OCI-LY1 (cell line): Measurements from ENCODE around the gene AP5S1.

Source experiments
- EZH2 ChIP-seq: fragments of 200-600 bp; sonication (generic), shearing (Covaris generic); IDR thresholded peaks from 2 replicates; pipeline ENCODE4 v1.8.0; 2017; ENCODE audit warnings: borderline replicate concordance, mixed run types, mild to moderate bottlenecking, antibody characterized with exemption, low read length, moderate library complexity, mixed read lengths
- TF ChIP-seq, protein P1 (sequence below): fragments of 200-600 bp; sonication (generic), shearing (Covaris generic); IDR thresholded peaks from 2 replicates; pipeline ENCODE4 v1.5.1; 2017; ENCODE audit warnings: mild to moderate bottlenecking, antibody characterized with exemption, low read length, moderate library complexity, mixed read lengths

GRCh38 chr20:3783511-3784195, 36.7 kb upstream of the AP5S1 start:
- TF ChIP-seq, protein P1, sequence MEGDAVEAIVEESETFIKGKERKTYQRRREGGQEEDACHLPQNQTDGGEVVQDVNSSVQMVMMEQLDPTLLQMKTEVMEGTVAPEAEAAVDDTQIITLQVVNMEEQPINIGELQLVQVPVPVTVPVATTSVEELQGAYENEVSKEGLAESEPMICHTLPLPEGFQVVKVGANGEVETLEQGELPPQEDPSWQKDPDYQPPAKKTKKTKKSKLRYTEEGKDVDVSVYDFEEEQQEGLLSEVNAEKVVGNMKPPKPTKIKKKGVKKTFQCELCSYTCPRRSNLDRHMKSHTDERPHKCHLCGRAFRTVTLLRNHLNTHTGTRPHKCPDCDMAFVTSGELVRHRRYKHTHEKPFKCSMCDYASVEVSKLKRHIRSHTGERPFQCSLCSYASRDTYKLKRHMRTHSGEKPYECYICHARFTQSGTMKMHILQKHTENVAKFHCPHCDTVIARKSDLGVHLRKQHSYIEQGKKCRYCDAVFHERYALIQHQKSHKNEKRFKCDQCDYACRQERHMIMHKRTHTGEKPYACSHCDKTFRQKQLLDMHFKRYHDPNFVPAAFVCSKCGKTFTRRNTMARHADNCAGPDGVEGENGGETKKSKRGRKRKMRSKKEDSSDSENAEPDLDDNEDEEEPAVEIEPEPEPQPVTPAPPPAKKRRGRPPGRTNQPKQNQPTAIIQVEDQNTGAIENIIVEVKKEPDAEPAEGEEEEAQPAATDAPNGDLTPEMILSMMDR, result no peak; the same call in 1 of the 2 replicates
- no peak for TF ChIP-seq EZH2
